NCI-H345 (cell line): ENCODE results near the gene FGD6.
"Not testable (repeated sequence)": the region's sequence is repeated elsewhere in the genome, so short reads cannot be mapped to it uniquely, and the experiment has no call there.

Source experiments
- DNase-seq: peaks from one replicate; lab custom pipeline; 2025; lab: John Stamatoyannopoulos, UW

Gene FGD6

GRCh38 chr12:95205016-95205624, 12.1 kb downstream of the FGD6 start:
- DNase-seq = no peak

- no peak for DNase-seq
These were observed 13.0 kb downstream of the FGD6 start for GRCh38 chr12:95204141-95204866.

GRCh38 chr12:95203487-95204030, 13.7 kb downstream of the FGD6 start:
- no peak for DNase-seq

- no peak for DNase-seq
These were observed 14.4 kb downstream of the FGD6 start for GRCh38 chr12:95202691-95203486.

- DNase-seq = no peak
These were observed 16.1 kb downstream of the FGD6 start for GRCh38 chr12:95201056-95201670.

GRCh38 chr12:95200128-95200894, 17.0 kb downstream of the FGD6 start:
- DNase-seq = no peak

- DNase-seq = no peak
These were observed 18.4 kb downstream of the FGD6 start for GRCh38 chr12:95198914-95199313.

- DNase-seq = no peak
These were observed 19.6 kb downstream of the FGD6 start for GRCh38 chr12:95197636-95198035.

- DNase-seq = not testable (repeated sequence)
These were observed 20.2 kb downstream of the FGD6 start for GRCh38 chr12:95196875-95197569.

- no peak for DNase-seq
These were observed 22.1 kb downstream of the FGD6 start for GRCh38 chr12:95195122-95195521.

- no peak for DNase-seq
These were observed 24.1 kb downstream of the FGD6 start for GRCh38 chr12:95193139-95193538.

GRCh38 chr12:95192271-95192670, 25.0 kb downstream of the FGD6 start:
- DNase-seq = no peak

- DNase-seq = no peak
These were observed 26.1 kb downstream of the FGD6 start for GRCh38 chr12:95191060-95191696.

GRCh38 chr12:95187865-95188415, 29.3 kb downstream of the FGD6 start:
- DNase-seq = no peak

GRCh38 chr12:95185854-95186253, 31.4 kb downstream of the FGD6 start:
- no peak for DNase-seq

GRCh38 chr12:95185072-95185471, 32.2 kb downstream of the FGD6 start:
- no peak for DNase-seq

GRCh38 chr12:95184121-95184520, 33.1 kb downstream of the FGD6 start:
- DNase-seq = no peak

GRCh38 chr12:95182868-95183415, 34.3 kb downstream of the FGD6 start:
- DNase-seq = no peak

GRCh38 chr12:95181103-95181502, 36.2 kb downstream of the FGD6 start:
- no peak for DNase-seq

- DNase-seq = no peak
These were observed 38.3 kb downstream of the FGD6 start for GRCh38 chr12:95179011-95179410.
